OCI-M2 (cell line): Measurements from ENCODE around the gene OR10D3.
"Not testable (repeated sequence)": the region's sequence is repeated elsewhere in the genome, so short reads cannot be mapped to it uniquely, and the experiment has no call there.

ENCODE experiments used
- DNase-seq: peaks from one replicate; lab custom pipeline; 2025; ENCODE audit not compliant: unreplicated experiment; lab: John Stamatoyannopoulos, UW

The OR10D3 gene

GRCh38 chr11:124183068-124183467 is at the start of gene OR10D3:
Gene OR10D3, plus strand, starts transcription at chr11:124183345. Its CDS starts 1,925 bp downstream, at chr11:124185270.
- no peak for DNase-seq

- no peak for DNase-seq
These were observed 40.1 kb upstream of the OR10D3 start for GRCh38 chr11:124143034-124143433.

- DNase-seq = no peak
These were observed 35.2 kb upstream of the OR10D3 start for GRCh38 chr11:124147951-124148350.

GRCh38 chr11:124150684-124151083 is 32.5 kb upstream of the OR10D3 start:
- no peak for DNase-seq

- no peak for DNase-seq
These were observed 30.3 kb upstream of the OR10D3 start for GRCh38 chr11:124152770-124153407.

GRCh38 chr11:124153821-124154220 is 29.3 kb upstream of the OR10D3 start:
- no peak for DNase-seq

- no peak for DNase-seq
These were observed 23.7 kb upstream of the OR10D3 start for GRCh38 chr11:124159481-124159880.

- DNase-seq = no peak
These were observed 22.2 kb upstream of the OR10D3 start for GRCh38 chr11:124160986-124161385.

GRCh38 chr11:124167826-124168231 is 15.3 kb upstream of the OR10D3 start:
- DNase-seq = no peak

- no peak for DNase-seq
These were observed 14.3 kb upstream of the OR10D3 start for GRCh38 chr11:124168796-124169195.

GRCh38 chr11:124170315-124170714 is 12.8 kb upstream of the OR10D3 start:
- DNase-seq = not testable (repeated sequence)

GRCh38 chr11:124170801-124171586 is 12.2 kb upstream of the OR10D3 start:
- no peak for DNase-seq

- DNase-seq = no peak
These were observed 11.0 kb upstream of the OR10D3 start for GRCh38 chr11:124172101-124172500.

- no peak for DNase-seq
These were observed 10.5 kb upstream of the OR10D3 start for GRCh38 chr11:124172599-124172998.

- no peak for DNase-seq
These were observed 9.1 kb upstream of the OR10D3 start for GRCh38 chr11:124174001-124174583.

GRCh38 chr11:124176925-124177715 is 6.0 kb upstream of the OR10D3 start:
- DNase-seq = no peak

GRCh38 chr11:124179310-124179709 is 3.8 kb upstream of the OR10D3 start:
- DNase-seq = no peak

GRCh38 chr11:124190298-124191139 is 7.4 kb downstream of the OR10D3 start:
- DNase-seq = no peak

GRCh38 chr11:124193221-124194010 is 10.3 kb downstream of the OR10D3 start:
- no peak for DNase-seq
